ENCODE measurements around the gene ABCA9.

DNA sequence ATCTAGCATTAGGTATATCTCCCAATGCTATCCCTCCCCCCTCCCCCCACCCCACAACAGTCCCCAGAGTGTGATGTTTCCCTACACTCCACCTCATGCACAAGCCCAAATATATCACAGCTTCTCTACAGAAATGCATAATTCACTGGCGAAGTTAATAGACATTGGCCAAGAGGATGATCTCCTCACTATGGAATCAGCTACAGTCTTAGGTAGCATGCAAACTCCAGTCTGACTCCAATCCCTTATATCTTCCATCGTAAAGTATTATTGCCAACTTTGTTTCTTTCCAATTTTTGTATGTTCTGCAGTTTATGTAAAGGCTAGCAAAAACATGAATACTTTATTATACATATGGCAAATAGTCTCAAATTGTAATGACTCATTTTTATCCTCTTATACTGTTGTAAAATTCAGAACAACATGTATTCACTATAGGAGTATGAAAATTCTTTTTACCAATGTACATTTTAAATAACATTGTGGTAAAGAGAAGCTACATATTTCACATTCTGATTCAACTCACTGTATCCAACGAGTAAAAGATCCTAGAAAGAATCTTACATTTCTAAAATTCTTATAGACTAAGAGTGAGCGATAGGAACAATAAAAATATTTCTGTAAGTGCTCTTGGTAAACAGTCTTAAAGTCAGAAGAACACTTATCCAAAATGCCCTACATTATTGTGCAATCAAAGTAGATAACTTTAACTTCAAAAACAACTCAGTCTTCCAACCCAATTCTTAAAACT, 106.4 kb downstream of the ABCA9 start:
- TF ChIP-seq POLR2A (IDR thresholded peaks at IDR 0.05), result no peak
- TF ChIP-seq, protein P1, sequence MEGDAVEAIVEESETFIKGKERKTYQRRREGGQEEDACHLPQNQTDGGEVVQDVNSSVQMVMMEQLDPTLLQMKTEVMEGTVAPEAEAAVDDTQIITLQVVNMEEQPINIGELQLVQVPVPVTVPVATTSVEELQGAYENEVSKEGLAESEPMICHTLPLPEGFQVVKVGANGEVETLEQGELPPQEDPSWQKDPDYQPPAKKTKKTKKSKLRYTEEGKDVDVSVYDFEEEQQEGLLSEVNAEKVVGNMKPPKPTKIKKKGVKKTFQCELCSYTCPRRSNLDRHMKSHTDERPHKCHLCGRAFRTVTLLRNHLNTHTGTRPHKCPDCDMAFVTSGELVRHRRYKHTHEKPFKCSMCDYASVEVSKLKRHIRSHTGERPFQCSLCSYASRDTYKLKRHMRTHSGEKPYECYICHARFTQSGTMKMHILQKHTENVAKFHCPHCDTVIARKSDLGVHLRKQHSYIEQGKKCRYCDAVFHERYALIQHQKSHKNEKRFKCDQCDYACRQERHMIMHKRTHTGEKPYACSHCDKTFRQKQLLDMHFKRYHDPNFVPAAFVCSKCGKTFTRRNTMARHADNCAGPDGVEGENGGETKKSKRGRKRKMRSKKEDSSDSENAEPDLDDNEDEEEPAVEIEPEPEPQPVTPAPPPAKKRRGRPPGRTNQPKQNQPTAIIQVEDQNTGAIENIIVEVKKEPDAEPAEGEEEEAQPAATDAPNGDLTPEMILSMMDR (IDR thresholded peaks at IDR 0.05), result no peak

Data from lower leg skin (tissue), 3 donors.